Keratinocyte (primary cell): ENCODE measurements around the gene SEPTIN10. TPM values are rescaled to one million over a fixed set of nuclear protein-coding genes. Genes with fewer than 3 reads are reported as not detected.
A peak's percentile ranks its signal among the peaks of the same experiment; 100 is the strongest.

Source experiments
- DNase-seq: peaks from one replicate; pipeline ENCODE4 v3.0.0-alpha.2; 2011; ENCODE audit warnings: low read depth, missing footprints, low spot score
- FAIRE-seq: peaks from 2 replicates; lab custom pipeline; 2011; peaks lifted over from hg19 to GRCh38; lab: Jason Lieb, UNC
- H2AFZ ChIP-seq: 2 replicates; pipeline ENCODE4 v1.6.0; 2012; ENCODE audit warnings: low read length, control low read depth, inconsistent platforms; ENCODE audit not compliant: control insufficient read depth
- H3K27ac ChIP-seq: 2 replicates; pipeline ENCODE4 v1.5.1; 2011; ENCODE audit warnings: low read length; ENCODE audit not compliant: control insufficient read depth, insufficient read depth
- H3K27me3 ChIP-seq: 3 replicates; pipeline ENCODE4 v1.6.0; 2011; ENCODE audit warnings: low read length; ENCODE audit not compliant: control insufficient read depth, insufficient read depth; ENCODE audit errors: extremely low read depth
- H3K36me3 ChIP-seq, 2 experiments: 2 replicates in 1 of 2; 3 replicates in 1 of 2; pipeline ENCODE4 v1.5.1; 2011; ENCODE audit warnings: low read length in 2 of 2, mild to moderate bottlenecking in 1 of 2; ENCODE audit not compliant: control insufficient read depth in 2 of 2, insufficient read depth in 2 of 2; ENCODE audit errors: extremely low read depth in 1 of 2
- H3K4me1 ChIP-seq: 3 replicates; pipeline ENCODE4 v1.5.1; 2011; ENCODE audit warnings: low read length; ENCODE audit not compliant: control insufficient read depth, insufficient read depth; ENCODE audit errors: extremely low read depth
- H3K4me2 ChIP-seq: 3 replicates; pipeline ENCODE4 v1.6.0; 2011; ENCODE audit warnings: low read depth, low read length; ENCODE audit not compliant: control insufficient read depth, insufficient read depth; ENCODE audit errors: extremely low read depth
- H3K4me3 ChIP-seq, 3 experiments: fragments of 200-600 bp in 1 of 3; sonication (generic) in 1 of 3; 2 replicates in 2 of 3; 3 replicates in 1 of 3; pipeline ENCODE4 v1.5.1; 2011 to 2016; ENCODE audit warnings: low read length in 3 of 3, mild to moderate bottlenecking in 3 of 3, control low read depth in 2 of 3, inconsistent platforms in 1 of 3, low read depth in 1 of 3, mixed read lengths in 1 of 3, mixed run types in 1 of 3, moderate library complexity in 1 of 3; ENCODE audit not compliant: control insufficient read depth in 2 of 3, insufficient read depth in 2 of 3; ENCODE audit errors: extremely low read depth in 1 of 3
- H3K79me2 ChIP-seq: 2 replicates; pipeline ENCODE4 v1.6.0; 2012; ENCODE audit warnings: low read length; ENCODE audit not compliant: control insufficient read depth, insufficient read depth
- H3K9ac ChIP-seq: 3 replicates; pipeline ENCODE4 v1.6.0; 2011; ENCODE audit warnings: low read length; ENCODE audit not compliant: control insufficient read depth, insufficient read depth; ENCODE audit errors: extremely low read depth
- H3K9me1 ChIP-seq: 3 replicates; pipeline ENCODE4 v1.6.0; 2011; ENCODE audit warnings: low read length; ENCODE audit not compliant: control insufficient read depth, insufficient read depth; ENCODE audit errors: extremely low read depth
- H3K9me3 ChIP-seq: 2 replicates; pipeline ENCODE4 v1.5.1; 2012; ENCODE audit warnings: low read depth, low read length; ENCODE audit not compliant: control insufficient read depth
- H4K20me1 ChIP-seq: 3 replicates; pipeline ENCODE4 v1.6.0; 2011; ENCODE audit warnings: low read length; ENCODE audit not compliant: control insufficient read depth, insufficient read depth; ENCODE audit errors: extremely low read depth
- EZH2 ChIP-seq: IDR thresholded peaks from one replicate; pipeline ENCODE4 v1.6.1; 2012; ENCODE audit warnings: inconsistent platforms, mild to moderate bottlenecking, low read length, moderate library complexity
- dilution Hi-C: fragments of 300-500 bp; cut with MboI; formaldehyde crosslinking; loops from one replicate; pipeline ENCODE4 v1.7.0; 2020; ENCODE audit warnings: low sequenced_read_pairs; ENCODE audit not compliant: extremely low pct_ligation_motif_present
- polyA plus RNA-seq, 5 experiments: library from polyadenylated mRNA; depleted of rRNA in 3 of 5; stranded (reverse) in 3 of 5; stranded (forward) in 1 of 5; unstranded in 1 of 5; fragments of >200 nt; gene quantifications; 1 replicate in 1 of 5; 2 replicates in 3 of 5; 3 replicates in 1 of 5; pipeline versions ENCODE4 v1.2.1 to v1.2.3, GENCODE V29; 2011 to 2012; ENCODE audit warnings: missing spikeins in 2 of 5, low read depth in 1 of 5, low replicate concordance in 1 of 5
- TF ChIP-seq, protein P1 (sequence below), 3 experiments: IDR thresholded peaks in 1 of 3; conservative IDR thresholded peaks in 1 of 3; optimal IDR thresholded peaks in 1 of 3; 2 replicates in 2 of 3; 3 replicates in 1 of 3; pipeline versions ENCODE3 to v1.5.1; 2011; ENCODE audit warnings: low read length in 3 of 3, mild to moderate bottlenecking in 3 of 3, moderate library complexity in 2 of 3, control low read depth in 1 of 3, inconsistent platforms in 1 of 3; ENCODE audit not compliant: insufficient read depth in 2 of 3; ENCODE audit errors: extremely low read depth in 1 of 3

The SEPTIN10 gene
- polyA plus RNA-seq, 1 donor (not counting 4 experiments of a cell fraction or from before 2014, with no cell fraction given): 72.6 TPM

DNA sequence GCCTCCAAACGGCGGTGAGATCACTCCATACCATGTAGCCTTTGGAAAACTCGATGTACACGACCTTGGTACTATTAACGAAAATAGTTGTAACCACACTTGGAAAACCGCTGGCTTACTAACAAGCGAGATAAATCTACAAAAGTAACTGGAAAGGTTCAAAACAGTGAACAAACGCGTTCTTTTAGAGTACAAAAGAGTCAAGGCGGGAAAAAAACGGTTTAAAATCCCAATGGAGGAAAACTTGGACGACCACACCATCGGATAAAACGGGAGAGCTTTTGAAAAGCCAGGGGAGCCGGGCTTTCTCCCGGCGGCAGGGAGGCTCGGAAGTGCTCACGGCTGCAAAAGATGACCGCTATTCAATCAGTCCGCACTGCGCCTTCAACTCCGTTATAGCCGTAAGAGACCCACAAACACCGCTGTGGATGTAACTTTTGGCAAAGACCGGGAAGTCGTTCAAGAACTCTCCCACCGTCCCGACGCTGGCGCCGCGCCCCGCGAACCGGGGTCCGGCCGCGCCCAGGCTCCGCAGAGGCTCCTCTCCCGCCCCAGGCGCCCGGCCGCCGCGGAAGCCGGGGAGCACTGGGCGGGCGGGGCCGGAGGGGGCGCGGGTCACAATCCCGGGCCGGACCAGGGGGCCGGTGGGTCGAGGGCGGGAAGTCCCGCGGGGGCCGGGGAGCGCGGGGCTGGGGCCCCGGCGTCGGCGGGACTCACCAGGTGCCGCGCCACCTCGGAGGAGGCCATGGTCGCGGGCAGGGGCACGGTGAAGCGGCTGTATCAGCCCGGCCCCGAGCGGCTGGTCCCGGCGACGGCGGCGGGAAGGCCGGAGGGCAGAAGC, 465 bp downstream of the SEPTIN10 start:
- Histone ChIP-seq H3K36me3 (no peaks in the 10 kb centered on the region), H3K27ac (peak overlapping the region; percentile 93), H3K4me1 (peaks cover 36% of the 10 kb centered on the region), H3K27me3 (no peaks in the 10 kb centered on the region), H2AFZ (peak overlapping the region; percentile 8), H3K9me3 (no peaks in the 10 kb centered on the region), H3K4me2 (peak overlapping the region; percentile 94), H3K4me3 (peak overlapping the region; percentile 77 to 100 (median 98)), H3K9ac (peak overlapping the region; percentile 91), H3K79me2 (peaks cover 89% of the 10 kb centered on the region), H3K9me1 (no peaks in the 10 kb centered on the region), H4K20me1 (peaks cover 12% of the 10 kb centered on the region)
- DNase-seq (no peak), FAIRE-seq (no peak)
- TF ChIP-seq EZH2: no peak
- TF ChIP-seq, protein P1, sequence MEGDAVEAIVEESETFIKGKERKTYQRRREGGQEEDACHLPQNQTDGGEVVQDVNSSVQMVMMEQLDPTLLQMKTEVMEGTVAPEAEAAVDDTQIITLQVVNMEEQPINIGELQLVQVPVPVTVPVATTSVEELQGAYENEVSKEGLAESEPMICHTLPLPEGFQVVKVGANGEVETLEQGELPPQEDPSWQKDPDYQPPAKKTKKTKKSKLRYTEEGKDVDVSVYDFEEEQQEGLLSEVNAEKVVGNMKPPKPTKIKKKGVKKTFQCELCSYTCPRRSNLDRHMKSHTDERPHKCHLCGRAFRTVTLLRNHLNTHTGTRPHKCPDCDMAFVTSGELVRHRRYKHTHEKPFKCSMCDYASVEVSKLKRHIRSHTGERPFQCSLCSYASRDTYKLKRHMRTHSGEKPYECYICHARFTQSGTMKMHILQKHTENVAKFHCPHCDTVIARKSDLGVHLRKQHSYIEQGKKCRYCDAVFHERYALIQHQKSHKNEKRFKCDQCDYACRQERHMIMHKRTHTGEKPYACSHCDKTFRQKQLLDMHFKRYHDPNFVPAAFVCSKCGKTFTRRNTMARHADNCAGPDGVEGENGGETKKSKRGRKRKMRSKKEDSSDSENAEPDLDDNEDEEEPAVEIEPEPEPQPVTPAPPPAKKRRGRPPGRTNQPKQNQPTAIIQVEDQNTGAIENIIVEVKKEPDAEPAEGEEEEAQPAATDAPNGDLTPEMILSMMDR (optimal IDR thresholded peaks at IDR 0.05 in 1 of 3, IDR thresholded peaks at IDR 0.05 in 1 of 3, conservative IDR thresholded peaks at IDR 0.05 in 1 of 3; ENCODE audit: extremely low read depth in 1 of 3, insufficient read depth in 2 of 3, low read length in 3 of 3): no peak
- dilution Hi-C loops: no loop called here

DNA sequence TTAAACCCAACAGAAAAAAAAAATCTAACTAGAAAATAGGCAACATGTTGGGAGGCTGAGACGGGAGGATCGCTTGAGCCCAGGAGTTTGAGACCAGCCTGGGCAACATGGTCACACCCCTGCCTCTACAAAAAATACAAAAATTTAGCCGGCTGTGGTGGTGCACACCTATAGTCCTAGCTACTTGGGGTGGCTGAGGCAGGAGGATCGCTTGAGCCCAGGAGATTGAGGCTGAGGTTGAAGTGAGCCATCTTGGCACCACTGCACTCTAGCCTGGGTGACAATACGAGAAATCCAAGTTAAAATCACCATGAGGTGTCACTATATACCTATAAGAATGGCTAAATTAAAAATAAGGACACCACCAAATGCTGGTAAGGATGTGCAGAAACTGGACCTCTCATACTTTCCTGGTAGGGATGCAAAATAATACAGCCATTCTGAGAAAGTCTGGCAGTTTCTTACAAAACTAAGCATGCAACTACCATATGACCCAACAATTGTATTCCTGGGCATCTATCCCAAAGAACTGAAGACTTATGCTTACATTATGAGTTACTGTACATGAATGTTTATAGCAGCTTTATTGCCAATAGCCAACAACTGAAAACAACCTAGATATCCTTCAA, 2.2 kb downstream of the SEPTIN10 start:
- peak overlapping the region; percentile 93 for H3K27ac ChIP-seq
- H3K79me2 ChIP-seq: peaks cover 90% of the 10 kb centered on the region
- no peaks in the 10 kb centered on the region for H3K9me1 ChIP-seq
- H3K4me2 ChIP-seq: peak overlapping the region; percentile 94
- FAIRE-seq (no peak), DNase-seq (no peak)
- peak overlapping the region; percentile 91 for H3K9ac ChIP-seq
- dilution Hi-C loops: no loop called here
- peak overlapping the region in 2 of 3 experiments; percentile 98 to 100 for H3K4me3 ChIP-seq
- peaks cover 43% of the 10 kb centered on the region for H3K4me1 ChIP-seq
- TF ChIP-seq EZH2: no peak
- TF ChIP-seq, protein P1 (optimal IDR thresholded peaks at IDR 0.05 in 1 of 3, IDR thresholded peaks at IDR 0.05 in 1 of 3, conservative IDR thresholded peaks at IDR 0.05 in 1 of 3; ENCODE audit: extremely low read depth in 1 of 3, insufficient read depth in 2 of 3, low read length in 3 of 3): peak in 1 of 3 experiments; percentile 13
- no peaks in the 10 kb centered on the region for H4K20me1 ChIP-seq
- H2AFZ ChIP-seq: no peak overlapping the region
- no peaks in the 10 kb centered on the region for H3K36me3 ChIP-seq
- H3K9me3 ChIP-seq: no peaks in the 10 kb centered on the region
- no peaks in the 10 kb centered on the region for H3K27me3 ChIP-seq
